DMS53 treated with DMSO at 0.1 percent for 48 hours (cell line): ENCODE results near the gene SNTA1.
"Not testable (repeated sequence)": the region's sequence is repeated elsewhere in the genome, so short reads cannot be mapped to it uniquely, and the experiment has no call there.

Source experiments
- DNase-seq: peaks from one replicate; lab custom pipeline; 2025; ENCODE audit not compliant: unreplicated experiment; lab: John Stamatoyannopoulos, UW

The SNTA1 gene

GRCh38 chr20:33443512-33444239 is at the start of gene SNTA1:
TSS of gene SNTA1 (minus strand) at chr20:33443763. CDS start at chr20:33443620, 143 bp downstream.
- DNase-seq = peak; percentile 77

- DNase-seq = no peak
Observed at GRCh38 chr20:33490934-33491656, 47.5 kb upstream of the SNTA1 start.

- DNase-seq = no peak
Observed at GRCh38 chr20:33490023-33490933, 46.7 kb upstream of the SNTA1 start, which contains the start of gene CBFA2T2. TSS of gene CBFA2T2 (plus strand) at chr20:33490096. CDS start at chr20:33490268, 172 bp downstream.

- DNase-seq = peak; percentile 95
Observed at GRCh38 chr20:33489495-33490022, 46.0 kb upstream of the SNTA1 start.

GRCh38 chr20:33488661-33489494 is 45.3 kb upstream of the SNTA1 start:
- DNase-seq = not testable (repeated sequence)

GRCh38 chr20:33488201-33488600 is 44.6 kb upstream of the SNTA1 start:
- DNase-seq = no peak

GRCh38 chr20:33483186-33483585 is 39.6 kb upstream of the SNTA1 start:
- DNase-seq = not testable (repeated sequence)

GRCh38 chr20:33482581-33482980 is 39.0 kb upstream of the SNTA1 start:
- DNase-seq = peak; percentile 24

GRCh38 chr20:33481431-33481941 is 37.9 kb upstream of the SNTA1 start:
- no peak for DNase-seq

- no peak for DNase-seq
Observed at GRCh38 chr20:33480048-33480447, 36.5 kb upstream of the SNTA1 start.

GRCh38 chr20:33477386-33478234 is 34.0 kb upstream of the SNTA1 start:
- DNase-seq = peak; percentile 97

GRCh38 chr20:33475381-33476152 is 32.0 kb upstream of the SNTA1 start:
- DNase-seq = no peak

GRCh38 chr20:33474963-33475362 is 31.4 kb upstream of the SNTA1 start:
- no peak for DNase-seq

GRCh38 chr20:33474097-33474873 is 30.7 kb upstream of the SNTA1 start:
- DNase-seq = peak; percentile 31

GRCh38 chr20:33472868-33473435 is 29.4 kb upstream of the SNTA1 start:
- DNase-seq = no peak

- DNase-seq = no peak
Observed at GRCh38 chr20:33470866-33471265, 27.3 kb upstream of the SNTA1 start.

- DNase-seq = no peak
Observed at GRCh38 chr20:33470457-33470856, 26.9 kb upstream of the SNTA1 start.
